Endodermal cell (in vitro differentiated cells): ENCODE data around the gene CCDC27. TPM values are rescaled to one million over a fixed set of nuclear protein-coding genes. Genes with fewer than 3 reads are reported as not detected.
"Not testable (repeated sequence)": the region's sequence is repeated elsewhere in the genome, so short reads cannot be mapped to it uniquely, and the experiment has no call there.

ENCODE experiments used
- DNase-seq: peaks from one replicate; pipeline ENCODE4 v3.0.0-alpha.2; 2017
- H3K27ac ChIP-seq: 2 replicates; pipeline ENCODE4 v1.5.1; 2013; ENCODE audit warnings: mild to moderate bottlenecking, low read depth, low read length, moderate library complexity
- H3K27me3 ChIP-seq: 2 replicates; pipeline ENCODE4 v1.6.1; 2013; ENCODE audit warnings: mild to moderate bottlenecking, low read length, moderate library complexity; ENCODE audit not compliant: insufficient read depth, control insufficient read depth, poor library complexity, severe bottlenecking
- H3K36me3 ChIP-seq: 2 replicates; pipeline ENCODE4 v1.7.0; 2013; ENCODE audit warnings: mild to moderate bottlenecking, low read length, moderate library complexity; ENCODE audit not compliant: control insufficient read depth, insufficient read depth
- H3K4me1 ChIP-seq: one replicate; pipeline ENCODE4 v1.7.0; 2013; ENCODE audit warnings: low read length; ENCODE audit not compliant: control insufficient read depth, insufficient read depth
- H3K4me3 ChIP-seq: 2 replicates; pipeline ENCODE4 v1.5.1; 2013; ENCODE audit warnings: mild to moderate bottlenecking, low read length, moderate library complexity
- H3K9ac ChIP-seq: 2 replicates; pipeline ENCODE4 v1.6.1; 2013; ENCODE audit warnings: mild to moderate bottlenecking, low read length, moderate library complexity; ENCODE audit not compliant: poor library complexity, severe bottlenecking; ENCODE audit errors: extremely low read depth
- H3K9me3 ChIP-seq: 2 replicates; pipeline ENCODE4 v1.6.1; 2013; ENCODE audit warnings: mild to moderate bottlenecking, low read length, moderate library complexity; ENCODE audit not compliant: control insufficient read depth
- H3K27ac Mint-ChIP-seq: 2 replicates; pipeline ENCODE4 v1.8.0; 2020; ENCODE audit warnings: mixed read lengths
- H3K27me3 Mint-ChIP-seq: 2 replicates; pipeline ENCODE4 v1.8.0; 2021; ENCODE audit warnings: mild to moderate bottlenecking, mixed read lengths; ENCODE audit not compliant: insufficient read depth
- H3K36me3 Mint-ChIP-seq: 2 replicates; pipeline ENCODE4 v1.8.0; 2020; ENCODE audit warnings: low read depth, mixed read lengths
- H3K4me1 Mint-ChIP-seq: 2 replicates; pipeline ENCODE4 v1.8.0; 2020; ENCODE audit warnings: mixed read lengths
- H3K4me3 Mint-ChIP-seq: 2 replicates; pipeline ENCODE4 v1.8.0; 2020; ENCODE audit warnings: mild to moderate bottlenecking, moderate library complexity, mixed read lengths
- H3K9me3 Mint-ChIP-seq: 2 replicates; pipeline ENCODE4 v1.8.0; 2020; ENCODE audit warnings: mild to moderate bottlenecking, mixed read lengths
- WGBS, 2 experiments: methylation state at CpG; one replicate each; pipeline versions ENCODE4 v1.1.5 to v1.1.7; 2013; ENCODE audit warnings: missing lambda C conversion rate in 2 of 2, mixed read lengths in 1 of 2; ENCODE audit not compliant: insufficient coverage in 1 of 2, insufficient read length in 1 of 2; 5-methylcytosine and 5-hydroxymethylcytosine counted together
- total RNA-seq, 2 donors: library from RNA; stranded (reverse); fragmentation: NEBNext Ultra II Directional in 1 of 2; extraction: Animal tissue kit (Norgen Biotek cat#: 25700) in 1 of 2; gene quantifications; 2 replicates in 1 of 2; 3 replicates in 1 of 2; pipeline ENCODE4 v1.2.1, GENCODE V29; 2021
- TF ChIP-seq, protein P1 (sequence below): fragments of 200-600 bp; sonication (generic); conservative IDR thresholded peaks from 2 replicates; pipeline ENCODE4 v1.5.0; 2021; ENCODE audit warnings: antibody characterized with exemption, mild to moderate bottlenecking

The CCDC27 gene
- total RNA-seq, 2 donors from 2014 or later = not detected

DNA sequence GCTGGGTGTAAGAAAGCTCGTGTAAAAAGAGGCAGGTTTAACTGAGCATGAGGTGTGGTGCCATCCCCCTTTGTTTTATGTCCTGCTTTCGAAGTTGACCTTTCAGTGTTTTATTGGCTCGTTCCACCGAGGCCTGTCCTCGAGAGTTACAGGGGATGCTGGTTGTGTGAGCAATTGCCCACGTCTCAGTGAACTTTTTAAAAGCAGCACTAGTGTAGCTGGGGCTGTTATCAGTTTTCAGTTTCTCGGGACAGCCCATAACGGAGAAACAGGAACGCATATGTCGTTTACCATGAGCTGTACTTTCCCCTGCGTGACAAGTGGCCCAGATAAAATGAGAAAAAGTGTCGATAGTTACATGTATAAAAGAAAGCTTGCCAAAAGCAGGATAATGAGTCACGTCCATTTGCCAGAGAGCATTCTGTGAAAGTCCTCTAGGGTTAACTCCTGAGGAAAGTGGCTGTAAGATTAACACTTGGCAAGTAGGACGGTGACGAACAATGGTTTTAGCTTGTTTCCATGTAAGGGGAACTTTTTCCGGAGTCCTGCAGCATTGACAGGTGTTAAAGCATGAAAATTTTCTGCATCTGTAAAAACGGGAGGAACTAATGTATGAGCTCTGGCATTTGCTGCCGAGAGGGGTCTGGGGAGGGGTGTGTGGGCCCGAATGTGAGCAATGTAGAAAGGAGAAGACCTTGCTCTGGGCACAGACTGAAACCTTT is 51.8 kb downstream of the CCDC27 start:
- H3K4me1 ChIP-seq = no peaks in the 10 kb centered on the region
- no peak overlapping the region for H3K9ac ChIP-seq
- Mint-ChIP-seq H3K4me3 (no peak overlapping the region), H3K27me3 (peaks cover 23% of the 10 kb centered on the region), H3K9me3 (peaks cover 60% of the 10 kb centered on the region), H3K27ac (no peak overlapping the region), H3K36me3 (no peaks in the 10 kb centered on the region), H3K4me1 (no peaks in the 10 kb centered on the region)
- H3K27ac ChIP-seq = no peak overlapping the region
- no peak overlapping the region for H3K4me3 ChIP-seq
- WGBS, 2 experiments = 87 to 88% methylated on average over 15 to 19 of the region's 19 CpGs
- H3K36me3 ChIP-seq = no peaks in the 10 kb centered on the region
- TF ChIP-seq, protein P1, sequence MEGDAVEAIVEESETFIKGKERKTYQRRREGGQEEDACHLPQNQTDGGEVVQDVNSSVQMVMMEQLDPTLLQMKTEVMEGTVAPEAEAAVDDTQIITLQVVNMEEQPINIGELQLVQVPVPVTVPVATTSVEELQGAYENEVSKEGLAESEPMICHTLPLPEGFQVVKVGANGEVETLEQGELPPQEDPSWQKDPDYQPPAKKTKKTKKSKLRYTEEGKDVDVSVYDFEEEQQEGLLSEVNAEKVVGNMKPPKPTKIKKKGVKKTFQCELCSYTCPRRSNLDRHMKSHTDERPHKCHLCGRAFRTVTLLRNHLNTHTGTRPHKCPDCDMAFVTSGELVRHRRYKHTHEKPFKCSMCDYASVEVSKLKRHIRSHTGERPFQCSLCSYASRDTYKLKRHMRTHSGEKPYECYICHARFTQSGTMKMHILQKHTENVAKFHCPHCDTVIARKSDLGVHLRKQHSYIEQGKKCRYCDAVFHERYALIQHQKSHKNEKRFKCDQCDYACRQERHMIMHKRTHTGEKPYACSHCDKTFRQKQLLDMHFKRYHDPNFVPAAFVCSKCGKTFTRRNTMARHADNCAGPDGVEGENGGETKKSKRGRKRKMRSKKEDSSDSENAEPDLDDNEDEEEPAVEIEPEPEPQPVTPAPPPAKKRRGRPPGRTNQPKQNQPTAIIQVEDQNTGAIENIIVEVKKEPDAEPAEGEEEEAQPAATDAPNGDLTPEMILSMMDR = no peak
- no peaks in the 10 kb centered on the region for H3K27me3 ChIP-seq
- H3K9me3 ChIP-seq = peaks cover 25% of the 10 kb centered on the region
- no peak for DNase-seq

- not testable (repeated sequence) for DNase-seq, H3K36me3 Mint-ChIP-seq, H3K36me3 ChIP-seq, H3K27me3 ChIP-seq, H3K9ac ChIP-seq, H3K27ac Mint-ChIP-seq, H3K4me1 ChIP-seq, H3K4me1 Mint-ChIP-seq, H3K4me3 Mint-ChIP-seq, H3K27ac ChIP-seq, H3K4me3 ChIP-seq
- Mint-ChIP-seq H3K9me3 (peaks cover 62% of the 10 kb centered on the region), H3K27me3 (peaks cover 23% of the 10 kb centered on the region)
- peaks cover 25% of the 10 kb centered on the region for H3K9me3 ChIP-seq
- 85 to 95% methylated on average over 7 of the region's 7 CpGs for WGBS, 2 experiments
Measured at GRCh38 chr1:3804627-3804944, 52.3 kb downstream of the CCDC27 start.

DNA sequence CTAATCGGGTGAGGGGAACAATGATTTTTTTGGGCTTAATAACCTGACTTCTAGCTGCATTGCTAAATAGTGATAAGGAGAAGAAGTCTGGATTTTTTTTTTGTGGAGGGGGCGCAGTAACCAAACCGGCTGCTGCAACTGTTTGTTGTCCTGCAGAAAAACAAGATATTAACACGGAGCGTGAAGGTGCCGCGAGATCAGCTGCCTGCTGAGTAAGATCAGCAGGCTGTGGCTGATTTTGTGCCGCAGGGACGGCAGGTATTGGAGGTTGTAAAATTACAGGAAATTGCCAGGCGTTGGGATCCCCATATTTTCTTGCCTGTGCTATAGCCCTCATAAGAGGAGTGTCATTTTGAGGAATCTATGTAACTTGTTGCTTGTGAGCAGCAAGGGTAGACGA is 52.8 kb downstream of the CCDC27 start:
- H3K4me1 Mint-ChIP-seq = no peaks in the 10 kb centered on the region
- no peaks in the 10 kb centered on the region for H3K36me3 Mint-ChIP-seq
- H3K4me3 Mint-ChIP-seq = no peak overlapping the region
- Histone ChIP-seq H3K4me3 (no peak overlapping the region), H3K27me3 (no peaks in the 10 kb centered on the region), H3K9ac (no peak overlapping the region), H3K27ac (no peak overlapping the region), H3K36me3 (no peaks in the 10 kb centered on the region), H3K9me3 (peaks cover 25% of the 10 kb centered on the region), H3K4me1 (no peaks in the 10 kb centered on the region)
- peaks cover 19% of the 10 kb centered on the region for H3K27me3 Mint-ChIP-seq
- no peak for DNase-seq
- TF ChIP-seq, protein P1 = no peak
- 88 to 89% methylated on average over 11 of the region's 11 CpGs for WGBS, 2 experiments
- peaks cover 67% of the 10 kb centered on the region for H3K9me3 Mint-ChIP-seq
- H3K27ac Mint-ChIP-seq = no peak overlapping the region

DNA sequence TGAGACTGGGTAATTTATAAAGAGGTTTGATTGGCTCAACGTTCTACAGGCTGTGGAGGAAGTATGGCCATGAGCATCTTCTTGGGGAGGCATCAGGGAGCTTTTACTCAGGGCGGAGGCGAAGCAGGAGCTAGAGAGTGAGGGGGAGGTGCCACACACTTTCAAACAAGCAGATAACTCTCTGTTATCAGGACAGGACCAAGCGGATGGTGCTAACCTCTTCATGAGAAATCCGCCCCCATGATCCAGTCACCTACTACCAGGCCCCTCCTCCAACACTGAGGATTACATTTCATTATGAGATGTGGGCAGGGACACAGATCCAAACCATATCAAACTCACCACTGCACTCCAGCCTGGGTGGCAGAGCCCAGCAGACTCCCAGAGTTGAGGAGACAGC is 55.5 kb downstream of the CCDC27 start:
- no peak overlapping the region for H3K4me3 Mint-ChIP-seq
- TF ChIP-seq, protein P1 = no peak
- peaks cover 14% of the 10 kb centered on the region for H3K9me3 ChIP-seq
- no peak overlapping the region for H3K27ac Mint-ChIP-seq
- peaks cover 65% of the 10 kb centered on the region for H3K9me3 Mint-ChIP-seq
- H3K4me1 ChIP-seq = no peaks in the 10 kb centered on the region
- no peaks in the 10 kb centered on the region for H3K36me3 ChIP-seq
- no peaks in the 10 kb centered on the region for H3K4me1 Mint-ChIP-seq
- H3K27me3 Mint-ChIP-seq = peaks cover 8% of the 10 kb centered on the region
- no peaks in the 10 kb centered on the region for H3K27me3 ChIP-seq
- no peak overlapping the region for H3K27ac ChIP-seq
- H3K9ac ChIP-seq = no peak overlapping the region
- H3K4me3 ChIP-seq = no peak overlapping the region
- no peak for DNase-seq
- 87% methylated on average over 5 of the region's 5 CpGs; no CpG with 5 or more reads in 1 of the 2 experiments for WGBS, 2 experiments
- H3K36me3 Mint-ChIP-seq = no peaks in the 10 kb centered on the region
